GM18508 (cell line): Measurements from ENCODE around the gene PIGQ.

Source experiments
- ATAC-seq: cut with Tn5 transposase; IDR thresholded peaks from one replicate; pipeline ENCODE4 v1.9.1; 2021; ENCODE audit warnings: moderate number of reproducible peaks; ENCODE audit not compliant: insufficient read depth, unreplicated experiment

PIGQ gene

GRCh38 chr16:583470-583814, 13.7 kb downstream of the PIGQ start:
- no peak for ATAC-seq

GRCh38 chr16:583815-584591, 14.2 kb downstream of the PIGQ start:
- no peak for ATAC-seq

- no peak for ATAC-seq
Measured at GRCh38 chr16:585351-585750, 15.6 kb downstream of the PIGQ start.

GRCh38 chr16:586047-586644, 16.4 kb downstream of the PIGQ start:
- no peak for ATAC-seq

GRCh38 chr16:586645-587590, 17.1 kb downstream of the PIGQ start:
- no peak for ATAC-seq

GRCh38 chr16:588639-588888, 18.8 kb downstream of the PIGQ start:
- no peak for ATAC-seq

GRCh38 chr16:588889-589657, 19.3 kb downstream of the PIGQ start:
- peak; percentile 54 for ATAC-seq

- ATAC-seq: peak; percentile 58
Measured at GRCh38 chr16:589658-590187, 20.0 kb downstream of the PIGQ start, which contains the start of gene RAB40C. RAB40C (plus strand) TSS chr16:590066; CDS start chr16:590292, 226 bp downstream.

- no peak for ATAC-seq
Measured at GRCh38 chr16:590188-590814, 20.5 kb downstream of the PIGQ start.

GRCh38 chr16:590815-591200, 21.0 kb downstream of the PIGQ start:
- ATAC-seq: no peak

GRCh38 chr16:591231-591630, 21.5 kb downstream of the PIGQ start:
- no peak for ATAC-seq

- ATAC-seq: no peak
Measured at GRCh38 chr16:591892-592517, 22.2 kb downstream of the PIGQ start.

- ATAC-seq: no peak
Measured at GRCh38 chr16:592518-593306, 22.9 kb downstream of the PIGQ start.

GRCh38 chr16:593406-593805, 23.6 kb downstream of the PIGQ start:
- no peak for ATAC-seq

- ATAC-seq: no peak
Measured at GRCh38 chr16:593807-594206, 24.0 kb downstream of the PIGQ start.

GRCh38 chr16:595094-595528, 25.3 kb downstream of the PIGQ start:
- ATAC-seq: no peak

GRCh38 chr16:595942-596735, 26.4 kb downstream of the PIGQ start:
- no peak for ATAC-seq

- no peak for ATAC-seq
Measured at GRCh38 chr16:596736-597060, 26.9 kb downstream of the PIGQ start.
